ENCODE data around the gene CIAO2B.

- TF ChIP-seq CTCF (IDR thresholded peaks at IDR 0.05; ENCODE audit: insufficient read depth, low read length) (no peak), GABPA (IDR thresholded peaks at IDR 0.05; ENCODE audit: low read depth) (no peak), REST (IDR thresholded peaks at IDR 0.05; ENCODE audit: insufficient replicate concordance, low read depth) (no peak)
These were observed 41.2 kb upstream of the CIAO2B start for GRCh38 chr16:66975302-66975893.
